Activated CD4-positive, alpha-beta T cell treated with anti-CD3 and anti-CD28 coated beads for 36 hours (primary cell): ENCODE results near the gene USP46. TPM values are rescaled to one million over a fixed set of nuclear protein-coding genes. Genes with fewer than 3 reads are reported as not detected.

Experiments used
- ATAC-seq: fragments of 200-7000 bp; cut with Tn5 transposase; one replicate; pipeline ENCODE4 v1.10.0; 2021; ENCODE audit warnings: mild to moderate bottlenecking, moderate library complexity
- CTCF ChIA-PET: fragments of 350-600 bp; sonication (Branson Sonifier 250); formaldehyde crosslinking; loops from one replicate; lab custom pipeline; 2021; ENCODE audit warnings: antibody characterized with exemption; lab: Charles Lee
- POLR2A ChIA-PET: fragments of 350-600 bp; sonication (Branson Sonifier 250); formaldehyde crosslinking; loops from one replicate; lab custom pipeline; 2021; ENCODE audit warnings: antibody characterized with exemption, inconsistent platforms; lab: Charles Lee
- DNase-seq: peaks from one replicate; pipeline ENCODE4 v3.0.0-alpha.2; 2020
- H3K27ac Mint-ChIP-seq: one replicate; pipeline ENCODE4 v1.8.0; 2021; ENCODE audit warnings: mixed read lengths
- H3K27me3 Mint-ChIP-seq: one replicate; pipeline ENCODE4 v1.8.0; 2021; ENCODE audit warnings: mixed read lengths
- H3K36me3 Mint-ChIP-seq: one replicate; pipeline ENCODE4 v1.8.0; 2021; ENCODE audit warnings: low read depth, mixed read lengths
- H3K4me1 Mint-ChIP-seq: one replicate; pipeline ENCODE4 v1.8.0; 2021; ENCODE audit warnings: mixed read lengths
- H3K4me3 Mint-ChIP-seq: one replicate; pipeline ENCODE4 v1.8.0; 2021; ENCODE audit warnings: mild to moderate bottlenecking, moderate library complexity, mixed read lengths
- H3K9me3 Mint-ChIP-seq: one replicate; pipeline ENCODE4 v1.8.0; 2021; ENCODE audit warnings: low read depth, mixed read lengths
- intact Hi-C, 2 experiments: fragments of 100-400 bp; cut with DNase I in 1 of 2; cut with micrococcal nuclease in 1 of 2; formaldehyde crosslinking; loops; one replicate each; pipeline versions ENCODE4 v1.14.2 to v1.15.1; 2022 to 2024; cut with DNase I, micrococcal nuclease
- total RNA-seq, 2 experiments: library from RNA; stranded (reverse); gene quantifications; one replicate each; pipeline ENCODE4 v1.2.3, GENCODE V29; 2021

USP46 gene
- total RNA-seq, 2 experiments from 2014 or later = 4.3 to 5.4 TPM

- intact Hi-C loops = no loop called here
- peaks cover 8% of the 10 kb centered on the region for H3K27me3 Mint-ChIP-seq
- no peak overlapping the region for H3K27ac Mint-ChIP-seq
- no peak for DNase-seq
- ChIA-PET CTCF (interaction anchor here (1.6 kb wide), 1 partner anchor 9 kb away, joined by 5 read pairs; no protein-coding TSS in a partner anchor), POLR2A (no interaction called here)
- H3K36me3 Mint-ChIP-seq = no peaks in the 10 kb centered on the region
- no peaks in the 10 kb centered on the region for H3K9me3 Mint-ChIP-seq
- ATAC-seq = no peak
- H3K4me1 Mint-ChIP-seq = no peaks in the 10 kb centered on the region
- H3K4me3 Mint-ChIP-seq = no peak overlapping the region
Observed at GRCh38 chr4:52675111-52675510, 16.0 kb upstream of the USP46 start.

- Mint-ChIP-seq H3K9me3 (no peaks in the 10 kb centered on the region), H3K4me1 (no peaks in the 10 kb centered on the region), H3K27ac (no peak overlapping the region), H3K27me3 (peaks cover 16% of the 10 kb centered on the region), H3K36me3 (no peaks in the 10 kb centered on the region), H3K4me3 (no peak overlapping the region)
- POLR2A ChIA-PET = no interaction called here
- CTCF ChIA-PET = interaction anchor here (1.2 kb wide), 1 partner anchor 839 kb away, joined by 3 read pairs; no protein-coding TSS in a partner anchor
- DNase-seq (no peak), ATAC-seq (no peak)
- intact Hi-C loops = no loop called here
Observed at GRCh38 chr4:52670739-52671138, 11.6 kb upstream of the USP46 start.

- no peak for DNase-seq
- intact Hi-C loops = no loop called here
- no peak overlapping the region for H3K27ac Mint-ChIP-seq
- peaks cover 16% of the 10 kb centered on the region for H3K27me3 Mint-ChIP-seq
- no peaks in the 10 kb centered on the region for H3K9me3 Mint-ChIP-seq
- no peak for ATAC-seq
- no peaks in the 10 kb centered on the region for H3K36me3 Mint-ChIP-seq
- no peak overlapping the region for H3K4me3 Mint-ChIP-seq
- POLR2A ChIA-PET = no interaction called here
- H3K4me1 Mint-ChIP-seq = no peaks in the 10 kb centered on the region
- CTCF ChIA-PET = no interaction called here
Observed at GRCh38 chr4:52670121-52670520, 11.0 kb upstream of the USP46 start.

- Mint-ChIP-seq H3K36me3 (peaks cover 3% of the 10 kb centered on the region), H3K27ac (no peak overlapping the region), H3K27me3 (peaks cover 19% of the 10 kb centered on the region), H3K9me3 (no peaks in the 10 kb centered on the region), H3K4me3 (no peak overlapping the region), H3K4me1 (peaks cover 2% of the 10 kb centered on the region)
- DNase-seq (peak; percentile 10), ATAC-seq (peak; percentile 71)
- CTCF ChIA-PET = interaction anchor here (0.6 to 1.9 kb wide), 3 partner anchors 83 to 289 kb away, joined by 3 to 8 read pairs (median 3); no protein-coding TSS in a partner anchor
- intact Hi-C loops = loop anchor here (1.0 to 5.0 kb wide), 5 partner anchors 77 to 317 kb away; no protein-coding TSS in a partner anchor
- POLR2A ChIA-PET = no interaction called here
Observed at GRCh38 chr4:52665592-52665991, 6.5 kb upstream of the USP46 start.

GRCh38 chr4:52664479-52664878 lies 5.4 kb upstream of the USP46 start:
- H3K4me1 Mint-ChIP-seq = peaks cover 8% of the 10 kb centered on the region
- H3K27me3 Mint-ChIP-seq = peaks cover 23% of the 10 kb centered on the region
- H3K9me3 Mint-ChIP-seq = no peaks in the 10 kb centered on the region
- intact Hi-C loops = loop anchor here (2.0 to 5.0 kb wide), 4 partner anchors 76 to 1568 kb away; no protein-coding TSS in a partner anchor
- peaks cover 7% of the 10 kb centered on the region for H3K36me3 Mint-ChIP-seq
- H3K27ac Mint-ChIP-seq = no peak overlapping the region
- no peak overlapping the region for H3K4me3 Mint-ChIP-seq
- no peak for DNase-seq
- POLR2A ChIA-PET = no interaction called here
- CTCF ChIA-PET = interaction anchor here (1.9 kb wide), 1 partner anchor 119 kb away, joined by 8 read pairs; no protein-coding TSS in a partner anchor
- peak; percentile 32 for ATAC-seq

- Mint-ChIP-seq H3K4me1 (peaks cover 15% of the 10 kb centered on the region), H3K4me3 (no peak overlapping the region), H3K36me3 (peaks cover 7% of the 10 kb centered on the region), H3K27ac (no peak overlapping the region), H3K9me3 (no peaks in the 10 kb centered on the region), H3K27me3 (peaks cover 14% of the 10 kb centered on the region)
- ChIA-PET POLR2A (interaction anchor here (1.0 kb wide), 1 partner anchor 51 kb away, joined by 3 read pairs; no protein-coding TSS in a partner anchor), CTCF (no interaction called here)
- no peak for ATAC-seq
- no peak for DNase-seq
- intact Hi-C loops = loop anchor here in 1 of 2 experiments (5.0 kb wide), 1 partner anchor 1570 kb away; no protein-coding TSS in a partner anchor
Observed at GRCh38 chr4:52661966-52662690, 3.0 kb upstream of the USP46 start.

GRCh38 chr4:52660643-52661042 lies 1.5 kb upstream of the USP46 start:
- Mint-ChIP-seq H3K36me3 (peaks cover 11% of the 10 kb centered on the region), H3K4me1 (peaks cover 18% of the 10 kb centered on the region), H3K27ac (no peak overlapping the region), H3K9me3 (no peaks in the 10 kb centered on the region), H3K4me3 (peak overlapping the region; percentile 80), H3K27me3 (peaks cover 14% of the 10 kb centered on the region)
- DNase-seq (no peak), ATAC-seq (no peak)
- POLR2A ChIA-PET = no interaction called here
- CTCF ChIA-PET = no interaction called here
- intact Hi-C loops = loop anchor here in 1 of 2 experiments (5.0 kb wide), 1 partner anchor 1572 kb away; no protein-coding TSS in a partner anchor

- ATAC-seq (peak; percentile 27), DNase-seq (peak; percentile 39)
- peak overlapping the region; percentile 80 for H3K4me3 Mint-ChIP-seq
- intact Hi-C loops = loop anchor here (1.0 to 5.0 kb wide), 6 partner anchors 53 to 1573 kb away; partner anchors contain the start of gene RASL11B (in 1 of the 2)
- peaks cover 12% of the 10 kb centered on the region for H3K27me3 Mint-ChIP-seq
- POLR2A ChIA-PET = no interaction called here
- H3K4me1 Mint-ChIP-seq = peaks cover 18% of the 10 kb centered on the region
- peak overlapping the region; percentile 78 for H3K27ac Mint-ChIP-seq
- CTCF ChIA-PET = interaction anchor here (0.6 kb wide), 1 partner anchor 1559 kb away, joined by 3 read pairs; no protein-coding TSS in a partner anchor
- H3K36me3 Mint-ChIP-seq = peaks cover 11% of the 10 kb centered on the region
- H3K9me3 Mint-ChIP-seq = peaks cover 2% of the 10 kb centered on the region
Observed at GRCh38 chr4:52659722-52660261, 691 bp upstream of the USP46 start.

- H3K4me1 Mint-ChIP-seq = peaks cover 18% of the 10 kb centered on the region
- ChIA-PET POLR2A (interaction anchor here (0.6 to 0.7 kb wide), 2 partner anchors 54 to 774 kb away, joined by 3 read pairs; no protein-coding TSS in a partner anchor), CTCF (interaction anchor here (1.0 kb wide), 1 partner anchor 112 kb away, joined by 4 read pairs; no protein-coding TSS in a partner anchor)
- H3K27ac Mint-ChIP-seq = no peak overlapping the region
- peaks cover 11% of the 10 kb centered on the region for H3K36me3 Mint-ChIP-seq
- DNase-seq (peak; percentile 10), ATAC-seq (peak; percentile 7)
- peak overlapping the region; percentile 80 for H3K4me3 Mint-ChIP-seq
- intact Hi-C loops = loop anchor here (2.0 to 5.0 kb wide), 2 partner anchors 54 to 814 kb away; no protein-coding TSS in a partner anchor
- peaks cover 2% of the 10 kb centered on the region for H3K9me3 Mint-ChIP-seq
- H3K27me3 Mint-ChIP-seq = peaks cover 12% of the 10 kb centered on the region
Observed at GRCh38 chr4:52658641-52659000, 480 bp downstream of the USP46 start.

- peaks cover 12% of the 10 kb centered on the region for H3K27me3 Mint-ChIP-seq
- DNase-seq = no peak
- H3K27ac Mint-ChIP-seq = no peak overlapping the region
Observed at GRCh38 chr4:52657618-52658501, 1.2 kb downstream of the USP46 start.

More at GRCh38 chr4:52657618-52658501, 1.2 kb downstream of the USP46 start:
- intact Hi-C loops = loop anchor here (2.0 to 5.0 kb wide), 2 partner anchors 54 to 813 kb away; no protein-coding TSS in a partner anchor
- no peak for ATAC-seq
- Mint-ChIP-seq H3K4me1 (peaks cover 18% of the 10 kb centered on the region), H3K36me3 (peaks cover 12% of the 10 kb centered on the region), H3K4me3 (peak overlapping the region; percentile 50), H3K9me3 (peaks cover 4% of the 10 kb centered on the region)
- ChIA-PET POLR2A (interaction anchor here (0.6 to 0.7 kb wide), 3 partner anchors 54 to 775 kb away, joined by 3 read pairs; no protein-coding TSS in a partner anchor), CTCF (interaction anchor here (0.6 to 1.1 kb wide), 4 partner anchors 9 to 214 kb away, joined by 3 to 4 read pairs (median 4); partner anchors contain the start of gene ERVMER34-1)
